Kidney epithelial cell (primary cell): ENCODE data around the gene XPO6. TPM values are rescaled to one million over a fixed set of nuclear protein-coding genes. Genes with fewer than 3 reads are reported as not detected.

Experiments
- DNase-seq: peaks from one replicate; pipeline ENCODE4 v3.0.0-alpha.2; 2010; ENCODE audit warnings: low read depth
- H3K27me3 ChIP-seq: 2 replicates; pipeline ENCODE4 v1.6.0; 2011; ENCODE audit warnings: low read length; ENCODE audit not compliant: control insufficient read depth, insufficient read depth
- H3K36me3 ChIP-seq: 2 replicates; pipeline ENCODE4 v1.5.1; 2011; ENCODE audit warnings: low read length; ENCODE audit not compliant: control insufficient read depth, insufficient read depth
- H3K4me3 ChIP-seq: 2 replicates; pipeline ENCODE4 v1.5.1; 2011; ENCODE audit warnings: low read depth, mild to moderate bottlenecking, control low read depth, low read length
- total RNA-seq: library from RNA; depleted of rRNA; stranded (reverse); fragments of >200 nt; gene quantifications from 2 replicates; pipeline ENCODE4 v1.2.3, GENCODE V29; 2015
- TF ChIP-seq, protein P1 (sequence below): IDR thresholded peaks from 2 replicates; pipeline ENCODE4 v1.5.1; 2011; ENCODE audit warnings: mild to moderate bottlenecking, moderate library complexity, low read length, control low read depth, inconsistent platforms; ENCODE audit not compliant: insufficient read depth, poor library complexity, severe bottlenecking

The XPO6 gene
- total RNA-seq, 1 donor from 2014 or later = 61.9 TPM

DNA sequence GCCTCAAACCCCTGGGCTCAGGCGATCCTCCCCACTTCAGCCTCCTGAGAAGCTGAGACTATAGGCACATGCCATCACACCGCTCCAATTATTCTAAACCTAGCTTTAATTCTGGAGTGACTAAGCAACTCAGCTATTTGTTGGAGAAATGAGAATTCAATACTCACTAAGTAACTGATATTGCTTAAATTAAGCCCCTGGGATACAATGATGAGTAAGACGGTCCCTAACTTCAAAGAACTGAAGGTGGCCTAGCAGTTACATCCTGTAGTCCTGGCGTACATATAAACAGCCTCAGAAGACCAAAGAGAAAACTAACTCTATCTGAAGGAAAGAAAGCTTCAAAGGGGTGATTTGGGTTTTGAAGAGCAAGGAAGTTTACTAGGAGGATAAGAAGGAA is 25.0 kb downstream of the XPO6 start:
- H3K27me3 ChIP-seq = no peaks in the 10 kb centered on the region
- TF ChIP-seq, protein P1, sequence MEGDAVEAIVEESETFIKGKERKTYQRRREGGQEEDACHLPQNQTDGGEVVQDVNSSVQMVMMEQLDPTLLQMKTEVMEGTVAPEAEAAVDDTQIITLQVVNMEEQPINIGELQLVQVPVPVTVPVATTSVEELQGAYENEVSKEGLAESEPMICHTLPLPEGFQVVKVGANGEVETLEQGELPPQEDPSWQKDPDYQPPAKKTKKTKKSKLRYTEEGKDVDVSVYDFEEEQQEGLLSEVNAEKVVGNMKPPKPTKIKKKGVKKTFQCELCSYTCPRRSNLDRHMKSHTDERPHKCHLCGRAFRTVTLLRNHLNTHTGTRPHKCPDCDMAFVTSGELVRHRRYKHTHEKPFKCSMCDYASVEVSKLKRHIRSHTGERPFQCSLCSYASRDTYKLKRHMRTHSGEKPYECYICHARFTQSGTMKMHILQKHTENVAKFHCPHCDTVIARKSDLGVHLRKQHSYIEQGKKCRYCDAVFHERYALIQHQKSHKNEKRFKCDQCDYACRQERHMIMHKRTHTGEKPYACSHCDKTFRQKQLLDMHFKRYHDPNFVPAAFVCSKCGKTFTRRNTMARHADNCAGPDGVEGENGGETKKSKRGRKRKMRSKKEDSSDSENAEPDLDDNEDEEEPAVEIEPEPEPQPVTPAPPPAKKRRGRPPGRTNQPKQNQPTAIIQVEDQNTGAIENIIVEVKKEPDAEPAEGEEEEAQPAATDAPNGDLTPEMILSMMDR = no peak
- DNase-seq = no peak
- no peaks in the 10 kb centered on the region for H3K36me3 ChIP-seq
- no peak overlapping the region for H3K4me3 ChIP-seq

DNA sequence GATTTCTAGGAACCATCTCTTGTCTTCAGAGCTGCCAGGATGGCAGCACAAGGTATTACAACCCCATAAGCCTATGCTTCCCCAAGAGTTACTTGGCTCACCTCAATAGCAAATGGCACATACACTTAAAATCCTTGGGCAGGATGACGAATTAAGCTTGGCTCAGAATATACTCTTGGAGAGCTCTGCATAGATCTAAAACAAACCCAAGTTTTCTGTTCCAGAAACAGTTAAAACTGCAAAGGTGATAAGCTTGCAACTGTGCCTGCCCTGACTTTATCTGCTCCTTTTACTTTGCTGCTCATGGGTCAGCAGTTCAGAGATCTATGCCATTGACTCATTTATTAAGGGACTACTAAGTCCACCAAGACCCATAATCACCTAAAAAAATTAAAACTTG is 26.1 kb downstream of the XPO6 start:
- Histone ChIP-seq H3K36me3 (no peaks in the 10 kb centered on the region), H3K27me3 (no peaks in the 10 kb centered on the region), H3K4me3 (no peak overlapping the region)
- TF ChIP-seq, protein P1 = no peak
- no peak for DNase-seq

DNA sequence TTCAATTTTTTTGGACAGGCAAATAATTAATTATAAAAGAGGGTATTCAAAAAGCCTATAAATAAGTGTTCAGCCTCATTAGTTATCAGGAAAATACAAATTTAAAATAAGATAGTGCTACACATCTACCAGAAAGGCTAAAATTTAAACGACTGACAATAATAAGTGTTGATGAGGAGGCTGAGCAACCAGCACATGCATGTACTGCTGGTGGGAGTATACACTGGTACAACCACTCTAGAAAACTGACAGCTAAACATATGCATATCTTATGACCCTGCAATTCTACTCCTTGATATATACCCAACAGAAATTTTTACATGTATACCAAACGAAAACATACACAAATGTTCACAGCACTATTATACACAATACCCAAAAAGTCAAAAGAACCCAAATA is 27.1 kb downstream of the XPO6 start:
- DNase-seq = no peak
- no peaks in the 10 kb centered on the region for H3K36me3 ChIP-seq
- TF ChIP-seq, protein P1 = no peak
- no peak overlapping the region for H3K4me3 ChIP-seq
- H3K27me3 ChIP-seq = no peaks in the 10 kb centered on the region

DNA sequence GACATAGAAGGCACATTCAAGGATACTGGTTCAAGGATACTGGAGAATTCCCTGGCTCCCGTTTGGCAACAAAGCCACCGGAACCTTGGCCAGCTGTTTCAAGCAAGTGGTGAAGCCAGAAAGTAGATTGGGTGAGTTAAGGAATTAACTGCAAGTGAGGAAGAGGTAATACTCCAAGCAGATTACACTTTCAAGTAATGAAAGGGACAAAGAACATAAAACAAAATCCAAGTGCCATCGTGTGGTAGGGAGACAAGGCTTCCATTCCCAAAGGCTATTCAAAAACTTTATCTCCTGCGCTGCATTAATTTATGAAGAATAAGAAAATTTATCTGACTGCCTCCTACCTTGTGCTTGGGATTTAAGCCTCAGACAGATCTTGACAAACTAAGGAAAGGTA is 27.8 kb downstream of the XPO6 start:
- no peak for DNase-seq
- H3K36me3 ChIP-seq = no peaks in the 10 kb centered on the region
- H3K27me3 ChIP-seq = no peaks in the 10 kb centered on the region
- no peak overlapping the region for H3K4me3 ChIP-seq
- TF ChIP-seq, protein P1 = no peak

DNA sequence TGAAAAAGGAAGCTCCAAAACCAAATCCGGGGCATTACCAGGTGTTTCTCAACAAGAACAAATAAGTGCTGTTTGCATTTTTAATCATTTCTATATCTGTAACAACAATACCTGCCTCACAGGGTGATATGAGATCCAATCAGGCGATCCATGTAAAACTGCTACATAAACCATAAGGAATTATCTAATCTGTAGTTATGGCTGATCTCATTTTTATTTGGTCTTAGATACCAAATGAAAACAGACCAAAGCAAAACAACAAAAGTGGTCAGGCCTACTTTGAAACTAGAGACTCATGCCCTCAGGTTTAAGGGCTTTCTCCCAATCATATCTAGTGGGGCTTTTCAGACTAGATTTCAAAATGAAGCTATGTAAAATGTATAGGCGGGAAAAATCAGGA is 28.3 kb downstream of the XPO6 start:
- Histone ChIP-seq H3K27me3 (no peaks in the 10 kb centered on the region), H3K4me3 (no peak overlapping the region), H3K36me3 (no peaks in the 10 kb centered on the region)
- TF ChIP-seq, protein P1 = no peak
- no peak for DNase-seq

DNA sequence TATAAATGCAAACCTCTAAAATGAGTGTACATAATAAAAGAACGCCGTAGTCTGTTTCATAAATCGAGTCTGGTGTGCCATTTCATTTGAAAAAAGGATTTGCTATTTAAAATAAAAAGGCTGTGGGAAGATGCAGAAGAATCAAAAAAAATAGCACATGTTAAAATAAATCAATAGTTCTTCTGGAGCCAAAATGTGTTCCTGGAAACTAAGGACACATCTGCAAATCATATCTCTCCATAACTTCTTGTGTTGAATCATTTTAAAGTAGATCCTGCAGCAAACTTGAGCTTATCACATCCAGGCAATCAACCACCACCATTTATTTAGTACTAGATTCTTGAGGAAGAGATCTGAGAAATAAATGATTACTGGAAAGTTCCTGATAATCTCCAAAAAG is 29.0 kb downstream of the XPO6 start:
- TF ChIP-seq, protein P1 = no peak
- Histone ChIP-seq H3K27me3 (no peaks in the 10 kb centered on the region), H3K36me3 (no peaks in the 10 kb centered on the region), H3K4me3 (no peak overlapping the region)
- no peak for DNase-seq
